HEK293T (cell line): ENCODE results near the gene SYTL2.

Experiments
- CTCF ChIA-PET: fragments of 350-600 bp; formaldehyde crosslinking; extraction: SDS; loops from one replicate; lab custom pipeline; 2021; ENCODE audit warnings: antibody characterized with exemption, inconsistent platforms; lab: Yijun Ruan, JAX
- POLR2A ChIA-PET: fragments of 350-600 bp; formaldehyde crosslinking; extraction: SDS; loops from one replicate; lab custom pipeline; 2020; ENCODE audit warnings: antibody characterized with exemption, inconsistent platforms; lab: Yijun Ruan, JAX
- DNase-seq: peaks from one replicate; pipeline ENCODE4 v3.0.0; 2012; ENCODE audit warnings: mixed read lengths; ENCODE audit errors: extremely low spot score
- ARNT ChIP-seq: fragments of 450-650 bp; IDR thresholded peaks from 2 replicates; pipeline ENCODE4 v1.6.1; 2017; ENCODE audit warnings: mild to moderate bottlenecking
- BHLHE40 ChIP-seq: fragments of 450-650 bp; IDR thresholded peaks from 2 replicates; pipeline ENCODE4 v1.6.1; 2016; ENCODE audit warnings: mild to moderate bottlenecking, moderate library complexity, borderline replicate concordance
- CTBP1 ChIP-seq: fragments of 450-650 bp; IDR thresholded peaks from 2 replicates; pipeline ENCODE4 v1.6.1; 2016; ENCODE audit warnings: borderline replicate concordance
- ELF4 ChIP-seq: fragments of 450-650 bp; IDR thresholded peaks from 2 replicates; pipeline ENCODE4 v1.6.1; 2017; ENCODE audit warnings: antibody characterized with exemption
- FOXA1 ChIP-seq: fragments of 450-650 bp; IDR thresholded peaks from 2 replicates; pipeline ENCODE4 v1.6.1; 2016; ENCODE audit warnings: mild to moderate bottlenecking
- FOXK2 ChIP-seq: fragments of 450-650 bp; IDR thresholded peaks from 2 replicates; pipeline ENCODE4 v1.6.1; 2016; ENCODE audit warnings: mild to moderate bottlenecking
- FOXM1 ChIP-seq: fragments of 450-650 bp; IDR thresholded peaks from 2 replicates; pipeline ENCODE4 v1.6.1; 2017; ENCODE audit warnings: mild to moderate bottlenecking, borderline replicate concordance
- HDGF ChIP-seq: fragments of 450-650 bp; IDR thresholded peaks from 2 replicates; pipeline ENCODE4 v1.6.1; 2017; ENCODE audit warnings: antibody characterized with exemption, borderline replicate concordance
- L3MBTL2 ChIP-seq: fragments of 450-650 bp; conservative IDR thresholded peaks from 2 replicates; pipeline ENCODE4 v1.6.1; 2016; ENCODE audit warnings: mild to moderate bottlenecking
- LEF1 ChIP-seq: fragments of 450-650 bp; IDR thresholded peaks from 2 replicates; pipeline ENCODE4 v1.6.1; 2017; ENCODE audit warnings: mild to moderate bottlenecking, borderline replicate concordance
- NFRKB ChIP-seq: fragments of 450-650 bp; IDR thresholded peaks from 2 replicates; pipeline ENCODE4 v1.6.1; 2016; ENCODE audit warnings: mild to moderate bottlenecking, moderate library complexity
- PKNOX1 ChIP-seq: fragments of 450-650 bp; IDR thresholded peaks from 2 replicates; pipeline ENCODE4 v1.6.1; 2016
- SP1 ChIP-seq: fragments of 450-650 bp; IDR thresholded peaks from 2 replicates; pipeline ENCODE4 v1.6.1; 2017
- SUZ12 ChIP-seq: fragments of 450-650 bp; IDR thresholded peaks from 2 replicates; pipeline ENCODE4 v1.6.1; 2016; ENCODE audit warnings: mild to moderate bottlenecking
- TARDBP ChIP-seq: fragments of 450-650 bp; IDR thresholded peaks from 2 replicates; pipeline ENCODE4 v1.6.1; 2016
- ZNF384 ChIP-seq: fragments of 450-650 bp; IDR thresholded peaks from 2 replicates; pipeline ENCODE4 v1.6.1; 2016

Gene SYTL2

GRCh38 chr11:85737738-85738137, 73.2 kb downstream of the SYTL2 start:
- CTCF ChIA-PET: no interaction called here

GRCh38 chr11:85735876-85736460, 75.0 kb downstream of the SYTL2 start:
- TF ChIP-seq NFRKB: no peak
- TF ChIP-seq CTBP1: no peak
- no peak for TF ChIP-seq PKNOX1
- no peak for TF ChIP-seq ELF4
- TF ChIP-seq SUZ12: no peak
- no peak for TF ChIP-seq FOXA1
- TF ChIP-seq TARDBP: no peak
- DNase-seq: no peak
- POLR2A ChIA-PET: no interaction called here
- CTCF ChIA-PET: no interaction called here

More at GRCh38 chr11:85737738-85738137, 73.2 kb downstream of the SYTL2 start:
- POLR2A ChIA-PET: no interaction called here
- no peak for TF ChIP-seq CTBP1
- no peak for TF ChIP-seq PKNOX1
- no peak for TF ChIP-seq SP1
- TF ChIP-seq NFRKB: no peak
- no peak for TF ChIP-seq FOXM1
- no peak for TF ChIP-seq ELF4
- no peak for TF ChIP-seq SUZ12
- no peak for TF ChIP-seq FOXK2
- no peak for TF ChIP-seq LEF1
- DNase-seq: no peak

- CTCF ChIA-PET: no interaction called here
- TF ChIP-seq HDGF: no peak
- no peak for TF ChIP-seq FOXK2
- POLR2A ChIA-PET: no interaction called here
- DNase-seq: no peak
These were observed 78.0 kb downstream of the SYTL2 start for GRCh38 chr11:85732965-85733364.

DNA sequence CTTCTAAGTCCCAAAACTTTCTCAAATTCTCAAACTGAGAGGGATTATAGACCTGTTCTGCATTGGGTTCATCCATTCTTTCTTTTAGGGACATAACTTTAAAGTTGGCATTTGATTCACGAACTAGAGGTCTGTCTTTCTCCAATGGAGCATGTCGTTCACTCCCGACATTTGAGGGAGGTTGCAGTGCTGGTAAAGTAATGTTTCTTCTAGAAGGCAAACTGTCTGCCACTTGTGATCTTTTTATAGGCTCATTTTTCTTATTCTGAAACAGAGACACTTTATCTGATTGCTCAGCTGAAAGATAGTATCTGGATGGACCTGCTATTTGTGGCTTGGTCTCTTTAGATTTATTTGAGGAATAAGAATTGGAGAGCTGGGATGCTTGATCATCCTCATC, 84.6 kb downstream of the SYTL2 start:
- no peak for DNase-seq
- ChIA-PET POLR2A (no interaction called here), CTCF (no interaction called here)
- TF ChIP-seq LEF1 (no peak), HDGF (no peak), FOXM1 (no peak)

DNA sequence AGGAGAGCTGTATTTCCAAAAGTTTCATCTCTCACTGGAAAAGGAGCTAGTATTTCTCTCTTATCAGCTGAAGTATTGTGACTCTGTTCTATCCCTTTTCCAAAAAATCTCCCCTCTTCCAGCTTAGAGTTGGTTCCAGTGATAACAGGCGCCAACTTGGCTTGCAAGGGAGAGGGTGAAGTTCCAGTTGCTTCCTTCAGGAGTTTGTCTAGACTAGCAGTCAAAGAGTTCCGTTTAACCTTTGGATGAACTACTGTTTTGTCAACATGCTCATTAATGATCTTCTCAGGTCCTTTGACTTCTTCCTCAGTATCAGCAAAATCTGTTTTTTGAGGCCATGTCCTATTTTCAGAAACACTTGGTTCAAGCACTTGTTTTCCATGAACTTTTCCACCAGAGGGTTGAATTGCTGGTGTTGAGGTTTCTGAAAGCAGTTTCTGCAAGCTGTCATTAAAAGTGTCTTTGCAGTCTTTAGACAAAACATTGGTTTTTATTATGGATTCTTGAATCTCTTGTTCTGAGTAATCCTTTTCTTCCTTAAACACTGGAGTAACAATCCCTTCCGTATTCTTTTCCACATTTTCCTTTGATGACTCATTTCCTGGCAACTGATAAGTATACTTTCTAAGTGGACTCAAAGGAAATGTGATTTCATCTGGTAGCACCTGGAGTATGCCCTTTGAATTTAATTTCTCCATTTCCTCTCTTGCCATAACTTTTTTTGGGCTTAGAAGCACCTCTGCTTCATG, 85.3 kb downstream of the SYTL2 start:
- ChIA-PET POLR2A (no interaction called here), CTCF (no interaction called here)
- no peak for DNase-seq
- TF ChIP-seq ZNF384: no peak
- no peak for TF ChIP-seq L3MBTL2
- TF ChIP-seq ARNT: no peak
- TF ChIP-seq LEF1: no peak
- no peak for TF ChIP-seq HDGF
- TF ChIP-seq BHLHE40: no peak
- no peak for TF ChIP-seq NFRKB
- no peak for TF ChIP-seq FOXM1
- TF ChIP-seq SUZ12: no peak
- TF ChIP-seq CTBP1: no peak
- TF ChIP-seq FOXK2: no peak
- TF ChIP-seq SP1: no peak
- TF ChIP-seq PKNOX1: no peak
- no peak for TF ChIP-seq TARDBP
- no peak for TF ChIP-seq ELF4
- no peak for TF ChIP-seq FOXA1

GRCh38 chr11:85724748-85725465, 86.0 kb downstream of the SYTL2 start:
- DNase-seq: no peak
- CTCF ChIA-PET: no interaction called here
- POLR2A ChIA-PET: no interaction called here
- TF ChIP-seq FOXK2 (no peak), TARDBP (no peak), PKNOX1 (no peak), CTBP1 (no peak), BHLHE40 (no peak), L3MBTL2 (no peak), ELF4 (no peak), LEF1 (no peak), NFRKB (no peak), HDGF (no peak), ARNT (no peak), ZNF384 (no peak), FOXA1 (no peak), FOXM1 (no peak), SUZ12 (no peak), SP1 (no peak)
